Peyer's patch (tissue), 4 donors: Measurements from ENCODE around the gene SDHC.

Experiments
- CTCF ChIP-seq, 6 experiments: fragments of 450-650 bp in 4 of 6; fragments of 200-600 bp in 2 of 6; sonication (generic) in 1 of 6; IDR thresholded peaks; one replicate each; pipeline ENCODE4 v1.5.1; 2017 to 2019; ENCODE audit warnings: antibody characterized with exemption in 6 of 6, mild to moderate bottlenecking in 3 of 6, moderate library complexity in 1 of 6
- POLR2A ChIP-seq, 2 donors: fragments of 450-650 bp; IDR thresholded peaks; one replicate each; pipeline ENCODE4 v1.5.1; 2017; ENCODE audit warnings: antibody characterized with exemption in 2 of 2, mild to moderate bottlenecking in 2 of 2, moderate library complexity in 2 of 2

DNA sequence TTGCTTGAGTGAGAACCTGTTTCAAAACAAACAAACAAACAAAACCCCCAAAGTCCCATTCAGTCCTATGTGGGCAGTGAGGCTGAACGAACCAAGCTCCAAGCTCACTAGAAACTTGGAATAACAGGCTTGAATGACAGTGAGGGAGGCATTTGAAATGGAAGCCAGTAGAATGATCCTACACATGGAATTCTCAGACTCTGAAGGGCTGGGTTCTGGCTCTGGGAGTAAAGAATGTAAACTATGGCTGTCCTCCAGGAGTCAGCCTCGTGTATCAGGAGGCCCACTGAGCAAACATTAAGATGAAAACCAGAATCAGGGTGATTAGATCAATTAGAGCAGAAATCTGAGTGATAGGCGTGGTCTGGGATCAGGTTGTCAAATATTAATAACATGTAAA lies 40.8 kb upstream of the SDHC start:
- TF ChIP-seq CTCF (IDR thresholded peaks at IDR 0.05), result no peak
- TF ChIP-seq POLR2A (IDR thresholded peaks at IDR 0.05), result no peak
